A204.1 (cell line): ENCODE results near the gene CEP120.
"Not testable (repeated sequence)": the region's sequence is repeated elsewhere in the genome, so short reads cannot be mapped to it uniquely, and the experiment has no call there.

Experiments used
- FAIRE-seq: peaks from 2 replicates; lab custom pipeline; 2012; peaks lifted over from hg19 to GRCh38; lab: Jason Lieb, UNC

Gene CEP120

GRCh38 chr5:123438902-123439301, 15.7 kb upstream of the CEP120 start:
- no peak for FAIRE-seq

GRCh38 chr5:123438244-123438643, 15.0 kb upstream of the CEP120 start:
- FAIRE-seq: no peak

GRCh38 chr5:123436201-123436600, 13.0 kb upstream of the CEP120 start:
- FAIRE-seq: no peak

- no peak for FAIRE-seq
Observed at GRCh38 chr5:123434796-123435195, 11.6 kb upstream of the CEP120 start.

- no peak for FAIRE-seq
Observed at GRCh38 chr5:123433596-123433995, 10.4 kb upstream of the CEP120 start.

GRCh38 chr5:123430441-123430840, 7.2 kb upstream of the CEP120 start:
- FAIRE-seq: not testable (repeated sequence)

- no peak for FAIRE-seq
Observed at GRCh38 chr5:123429993-123430392, 6.8 kb upstream of the CEP120 start.

- FAIRE-seq: no peak
Observed at GRCh38 chr5:123429221-123429954, 6.2 kb upstream of the CEP120 start.

- no peak for FAIRE-seq
Observed at GRCh38 chr5:123428521-123429220, 5.5 kb upstream of the CEP120 start.

GRCh38 chr5:123427281-123427680, 4.1 kb upstream of the CEP120 start:
- no peak for FAIRE-seq

GRCh38 chr5:123425431-123425830, 2.2 kb upstream of the CEP120 start:
- FAIRE-seq: no peak

- FAIRE-seq: no peak
Observed at GRCh38 chr5:123422433-123423277, 548 bp downstream of the CEP120 start.

- no peak for FAIRE-seq
Observed at GRCh38 chr5:123421773-123422172, 1.4 kb downstream of the CEP120 start.

GRCh38 chr5:123414974-123415373, 8.2 kb downstream of the CEP120 start:
- FAIRE-seq: no peak

- FAIRE-seq: no peak
Observed at GRCh38 chr5:123412206-123412605, 11.0 kb downstream of the CEP120 start.

- not testable (repeated sequence) for FAIRE-seq
Observed at GRCh38 chr5:123401999-123402398, 21.2 kb downstream of the CEP120 start.

GRCh38 chr5:123401320-123401719, 21.9 kb downstream of the CEP120 start:
- FAIRE-seq: no peak

GRCh38 chr5:123400870-123401291, 22.3 kb downstream of the CEP120 start:
- not testable (repeated sequence) for FAIRE-seq

GRCh38 chr5:123398058-123398733, 25.0 kb downstream of the CEP120 start:
- no peak for FAIRE-seq

- no peak for FAIRE-seq
Observed at GRCh38 chr5:123397538-123397937, 25.7 kb downstream of the CEP120 start.

- no peak for FAIRE-seq
Observed at GRCh38 chr5:123391009-123391408, 32.2 kb downstream of the CEP120 start.

GRCh38 chr5:123389794-123390193, 33.4 kb downstream of the CEP120 start:
- FAIRE-seq: no peak
